NCI-H446 (cell line): ENCODE measurements around the gene CDK11B.

ENCODE experiments used
- DNase-seq, 2 experiments: peaks; one replicate each; lab custom pipeline; 2025; lab: John Stamatoyannopoulos, UW

The CDK11B gene

GRCh38 chr1:1615256-1616044 is 43.4 kb downstream of the CDK11B start, which contains the start of gene MIB2:
Gene MIB2 (plus strand): TSS chr1:1615500. CDS start chr1:1623453, 7,953 bp downstream.
- peak; percentile 97 to 100 for DNase-seq

DNA sequence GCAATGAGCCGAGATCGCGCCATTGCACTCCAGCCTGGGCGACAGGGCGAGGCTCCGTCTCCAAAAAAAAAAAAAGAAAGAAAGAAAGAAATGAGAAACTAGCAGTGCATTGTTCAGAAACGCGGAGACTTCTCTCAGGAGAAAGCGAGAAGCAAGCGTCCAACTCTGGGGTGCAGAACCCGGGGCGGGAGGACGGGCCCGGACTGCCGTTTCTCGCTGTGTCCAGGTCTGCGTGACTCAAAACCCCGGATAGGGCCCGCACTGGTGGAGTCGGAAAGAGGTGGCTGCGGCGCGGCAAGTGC is 43.9 kb downstream of the CDK11B start:
- DNase-seq, result no peak

GRCh38 chr1:1614204-1614953 is 44.4 kb downstream of the CDK11B start:
- no peak for DNase-seq

DNA sequence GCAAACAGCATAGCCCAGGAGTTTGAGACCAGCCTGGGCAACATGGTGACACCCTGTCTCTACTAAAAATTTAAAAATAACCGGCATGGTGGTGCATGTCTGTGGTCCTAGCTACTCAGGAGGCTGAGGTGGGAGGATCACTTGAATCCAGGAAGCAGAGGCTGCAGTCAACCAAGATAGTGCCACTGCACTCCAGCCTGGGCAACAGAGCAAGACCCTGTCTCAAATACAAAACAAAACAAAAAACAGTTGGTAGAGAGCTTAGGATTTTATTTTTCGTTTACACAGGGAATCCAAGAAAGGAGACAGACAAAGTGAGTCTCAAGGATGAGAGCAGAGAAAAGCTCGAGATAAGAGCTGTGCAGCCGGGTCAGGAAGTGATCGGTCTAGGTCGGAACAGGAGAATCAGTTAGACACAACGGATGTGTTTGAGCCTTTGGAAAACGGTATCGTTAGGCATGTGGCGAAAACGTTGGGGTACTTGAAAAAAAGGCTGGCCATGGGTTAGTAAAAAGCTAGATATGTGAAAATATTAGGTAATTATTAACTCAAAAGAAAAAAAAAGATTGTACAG is 45.2 kb downstream of the CDK11B start:
- DNase-seq, result no peak

- DNase-seq, result no peak
Observed at GRCh38 chr1:1612104-1612400, 46.8 kb downstream of the CDK11B start.

- DNase-seq, result no peak
Observed at GRCh38 chr1:1610796-1611195, 48.0 kb downstream of the CDK11B start.

- DNase-seq, result no peak
Observed at GRCh38 chr1:1609822-1610485, 48.9 kb downstream of the CDK11B start.

DNA sequence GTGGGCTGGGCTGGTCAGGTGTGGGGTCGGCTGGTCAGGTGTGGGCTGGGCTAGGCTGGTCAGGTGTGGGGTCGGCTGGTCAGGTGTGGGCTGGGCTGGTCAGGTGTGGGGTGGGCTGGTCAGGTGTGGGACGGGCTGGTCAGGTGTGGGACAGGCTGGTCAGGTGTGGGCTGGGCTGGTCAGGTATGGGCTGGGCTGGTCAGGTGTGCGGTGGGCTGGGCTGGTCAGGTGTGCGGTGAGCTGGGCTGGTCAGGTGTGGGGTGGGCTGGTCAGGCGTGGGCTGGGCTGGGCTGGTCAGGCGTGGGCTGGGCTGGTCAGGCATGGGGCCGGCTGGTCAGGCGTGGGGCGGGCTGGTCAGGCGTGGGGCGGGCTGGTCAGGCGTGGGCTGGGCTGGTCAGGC is 52.6 kb downstream of the CDK11B start:
- no peak for DNase-seq

DNA sequence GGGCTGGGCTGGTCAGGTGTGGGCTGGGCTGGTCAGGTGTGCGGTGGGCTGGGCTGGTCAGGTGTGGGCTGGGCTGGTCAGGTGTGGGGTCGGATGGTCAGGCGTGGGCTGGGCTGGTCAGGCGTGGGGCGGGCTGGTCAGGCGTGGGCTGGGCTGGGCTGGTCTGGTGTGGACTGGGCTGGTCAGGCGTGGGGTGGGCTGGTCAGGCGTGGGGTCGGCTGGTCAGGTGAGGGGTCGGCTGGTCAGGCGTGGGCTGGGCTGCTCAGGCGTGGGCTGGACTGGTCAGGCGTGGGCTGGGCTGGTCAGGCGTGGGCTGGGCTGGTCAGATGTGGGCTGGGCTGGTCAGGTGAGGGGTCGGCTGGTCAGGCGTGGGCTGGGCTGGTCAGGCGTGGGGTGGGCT is 53.1 kb downstream of the CDK11B start:
- DNase-seq, result no peak

- no peak for DNase-seq
Observed at GRCh38 chr1:1605034-1605591, 53.7 kb downstream of the CDK11B start.

DNA sequence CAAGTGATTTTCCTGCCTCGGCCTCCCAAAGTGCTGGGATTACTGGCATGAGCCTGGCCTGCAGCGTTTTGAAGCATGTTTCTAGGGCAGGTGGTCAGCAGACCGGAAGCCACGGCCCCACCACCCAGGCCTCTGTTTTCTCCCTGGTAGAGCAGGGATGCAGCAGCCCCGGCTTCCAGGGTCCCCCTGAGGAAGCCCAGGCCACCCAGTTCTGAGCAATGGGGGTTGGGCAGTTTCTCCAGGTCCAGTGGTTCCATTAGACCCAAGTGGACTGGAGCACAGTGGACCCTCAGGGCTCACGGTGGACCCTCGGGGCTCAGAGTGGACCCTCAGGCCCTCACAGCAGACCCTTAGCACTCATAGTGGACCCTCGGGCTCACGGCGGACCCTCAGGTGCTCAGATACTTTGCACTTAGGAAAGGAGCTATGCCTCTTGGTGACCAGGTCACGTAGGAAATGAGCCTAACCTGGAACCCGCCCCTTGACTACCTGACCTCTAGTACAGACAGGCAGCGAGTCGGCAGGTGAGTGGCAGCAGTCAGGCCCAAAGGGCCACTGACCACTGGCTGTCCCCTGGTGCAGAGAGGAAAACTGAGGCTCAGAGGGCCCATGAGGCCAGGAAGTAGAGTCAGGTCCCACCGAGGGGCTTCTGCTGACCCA is 54.3 kb downstream of the CDK11B start:
- DNase-seq, result no peak

- DNase-seq, result no peak
Observed at GRCh38 chr1:1603671-1604373, 55.0 kb downstream of the CDK11B start.

GRCh38 chr1:1602968-1603506 is 55.8 kb downstream of the CDK11B start:
- DNase-seq, result no peak

DNA sequence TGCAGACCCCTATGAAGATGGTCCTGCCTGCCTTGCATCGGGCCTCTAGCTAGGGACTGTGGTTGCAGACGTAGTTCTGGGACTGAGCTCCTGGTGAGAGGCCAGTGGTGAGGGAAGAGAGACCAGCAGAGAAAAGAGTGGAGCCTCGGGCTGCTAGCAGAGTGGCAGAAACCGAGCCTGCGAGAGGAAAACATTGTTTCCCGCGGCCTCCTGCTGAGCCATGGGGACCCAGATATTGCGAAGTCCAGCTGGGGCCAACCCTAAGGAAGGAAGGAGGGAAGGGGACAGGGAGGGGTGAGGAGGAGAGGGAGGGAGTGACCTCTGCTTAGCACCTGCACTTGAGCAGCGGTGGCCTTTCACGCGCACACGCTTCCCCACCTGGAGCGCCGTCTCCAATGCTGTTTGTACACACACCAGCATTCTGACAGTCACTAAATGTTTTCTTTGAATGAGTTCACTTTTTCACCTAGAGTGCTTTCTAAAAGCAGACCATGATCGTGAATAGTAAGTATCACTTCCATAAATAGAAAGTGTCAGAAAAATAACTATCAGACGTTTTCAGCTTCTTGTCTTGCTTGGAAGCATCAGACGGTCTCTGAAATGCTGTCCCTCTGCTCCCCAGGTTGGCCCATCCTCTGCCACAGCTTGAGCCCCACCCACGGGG is 56.4 kb downstream of the CDK11B start:
- no peak for DNase-seq

DNA sequence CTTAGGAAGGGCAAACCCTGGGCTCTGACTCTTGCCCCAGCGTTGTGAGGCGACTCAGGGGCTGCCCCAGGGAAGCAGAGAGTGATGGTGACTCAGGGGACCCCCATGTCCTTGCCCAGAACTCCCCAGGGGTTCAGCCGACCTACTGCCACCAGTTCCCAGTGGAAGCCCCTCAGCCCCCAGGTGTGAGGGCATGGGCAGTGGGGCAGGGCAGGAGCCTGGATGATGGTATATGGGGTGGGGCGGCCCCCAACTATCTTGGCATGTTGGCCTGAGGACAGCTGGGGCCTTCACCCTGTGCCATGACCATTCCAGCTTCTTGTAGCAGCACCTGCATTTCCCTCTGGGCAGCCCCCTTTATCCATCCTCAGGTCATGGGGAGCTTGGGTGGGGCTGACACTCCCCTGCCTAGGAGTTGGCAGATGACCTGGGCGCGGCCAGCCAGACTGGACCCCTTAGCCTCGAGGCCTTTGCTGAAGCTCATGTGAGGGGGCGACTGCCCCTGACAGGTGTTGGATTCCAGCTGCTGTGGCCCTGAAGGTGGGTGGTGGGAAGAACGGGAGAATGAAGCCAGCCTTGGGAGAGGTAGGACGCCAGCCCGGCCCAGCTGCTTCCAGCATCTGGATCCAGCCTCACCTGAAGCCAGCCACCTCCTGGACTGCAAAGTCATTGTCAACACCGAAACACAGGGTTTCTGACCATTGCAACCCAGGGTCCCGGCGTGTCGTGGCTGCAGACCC is 57.1 kb downstream of the CDK11B start:
- no peak for DNase-seq

- no peak for DNase-seq
Observed at GRCh38 chr1:1600861-1601563, 57.8 kb downstream of the CDK11B start.

- DNase-seq, result no peak
Observed at GRCh38 chr1:1599935-1600860, 58.6 kb downstream of the CDK11B start, which contains the start of gene FNDC10. Gene FNDC10 (minus strand): TSS chr1:1600135. CDS start chr1:1600015, 120 bp downstream.
